GM12872 (cell line): ENCODE measurements around the gene NRCAM.

Experiments used
- CTCF ChIP-seq: IDR thresholded peaks from 3 replicates; pipeline ENCODE4 v1.5.1; 2011; ENCODE audit warnings: low read depth, mild to moderate bottlenecking, low read length, moderate library complexity; ENCODE audit not compliant: insufficient read depth

NRCAM gene

GRCh38 chr7:108286290-108286904, 169.8 kb downstream of the NRCAM start:
- TF ChIP-seq CTCF: no peak

DNA sequence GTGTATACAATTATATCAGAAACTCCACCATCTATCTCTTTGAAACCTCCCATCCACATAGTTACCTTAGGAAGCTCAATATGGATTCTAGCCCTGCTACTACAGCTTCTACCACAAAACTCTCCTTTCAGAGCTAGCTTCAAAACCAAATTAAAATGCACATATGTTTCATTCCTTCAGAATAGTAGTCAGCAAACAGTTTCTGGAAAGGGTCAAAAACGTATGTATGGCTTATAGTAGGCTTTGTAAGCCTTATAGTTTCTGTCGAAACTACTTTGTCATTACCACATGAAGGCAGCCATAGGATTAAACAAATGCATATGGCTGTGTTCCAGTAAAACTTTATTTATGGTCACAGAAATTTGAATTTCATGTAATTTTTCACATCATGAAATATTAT, 170.5 kb downstream of the NRCAM start:
- no peak for TF ChIP-seq CTCF

DNA sequence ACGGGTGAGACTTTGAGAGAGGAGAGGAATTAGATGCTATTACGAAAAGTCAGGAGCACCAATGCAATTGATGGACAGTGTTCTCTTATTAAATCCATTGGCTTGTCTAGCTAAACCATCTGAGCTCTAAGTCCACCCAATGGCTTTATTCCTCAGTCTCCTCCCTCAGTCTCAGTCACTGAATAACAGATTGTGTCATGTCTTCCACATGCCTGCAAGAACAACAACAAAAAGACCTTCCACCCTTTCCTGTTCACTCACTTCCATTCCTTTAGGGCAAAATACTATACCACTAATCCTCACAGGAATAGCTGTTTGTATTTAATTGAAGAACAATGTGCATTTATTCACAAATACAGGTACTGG, 171.2 kb downstream of the NRCAM start:
- TF ChIP-seq CTCF: no peak

DNA sequence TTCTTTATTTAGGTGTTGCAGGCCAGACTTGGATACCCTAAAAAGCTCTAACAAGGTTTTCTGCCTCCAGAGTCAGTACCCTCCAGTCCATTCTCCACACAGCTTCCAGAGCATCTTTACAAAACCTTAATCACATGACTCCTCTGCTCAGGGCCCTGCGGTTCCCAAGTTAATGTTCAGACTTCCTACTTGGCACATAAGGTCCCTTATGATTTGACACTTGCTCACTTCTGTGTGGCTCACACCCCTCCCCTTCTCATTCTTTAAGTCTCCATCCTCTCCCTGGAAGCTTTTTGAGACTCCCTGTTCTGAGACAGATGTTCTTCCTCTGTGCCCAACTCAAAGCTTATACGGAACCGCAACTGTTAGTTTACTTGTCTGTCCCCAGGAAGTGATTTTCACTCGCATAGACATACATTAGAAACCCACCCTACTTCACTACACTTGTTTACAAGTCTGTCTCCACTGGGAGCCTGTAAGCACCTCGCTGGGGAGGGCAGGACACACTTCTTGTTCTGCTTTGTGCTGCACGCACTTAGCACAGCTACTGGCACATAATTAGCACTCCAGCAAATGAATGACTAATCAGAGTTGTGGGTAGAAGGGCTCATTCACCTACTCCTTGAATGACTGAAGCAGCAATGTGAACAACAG, 171.8 kb downstream of the NRCAM start:
- no peak for TF ChIP-seq CTCF

DNA sequence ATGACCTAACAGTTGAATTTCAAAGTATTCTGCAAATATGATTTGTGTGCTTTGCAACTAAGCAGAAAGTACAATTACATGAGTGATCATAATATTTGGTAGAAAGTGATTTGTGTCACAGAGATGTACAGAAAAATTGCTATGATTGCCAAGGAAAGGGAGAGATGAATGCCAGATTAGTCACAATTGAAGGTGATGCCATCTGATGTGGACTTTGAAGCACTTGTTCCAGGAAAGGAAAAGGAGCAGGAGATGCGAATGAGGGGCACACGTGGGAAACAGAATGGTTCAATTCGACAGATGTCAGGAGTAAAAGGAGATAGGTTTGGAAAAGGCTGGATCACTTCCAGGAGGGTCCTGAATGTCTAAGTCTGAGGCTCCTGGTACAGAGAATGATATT, 173.0 kb downstream of the NRCAM start:
- no peak for TF ChIP-seq CTCF

DNA sequence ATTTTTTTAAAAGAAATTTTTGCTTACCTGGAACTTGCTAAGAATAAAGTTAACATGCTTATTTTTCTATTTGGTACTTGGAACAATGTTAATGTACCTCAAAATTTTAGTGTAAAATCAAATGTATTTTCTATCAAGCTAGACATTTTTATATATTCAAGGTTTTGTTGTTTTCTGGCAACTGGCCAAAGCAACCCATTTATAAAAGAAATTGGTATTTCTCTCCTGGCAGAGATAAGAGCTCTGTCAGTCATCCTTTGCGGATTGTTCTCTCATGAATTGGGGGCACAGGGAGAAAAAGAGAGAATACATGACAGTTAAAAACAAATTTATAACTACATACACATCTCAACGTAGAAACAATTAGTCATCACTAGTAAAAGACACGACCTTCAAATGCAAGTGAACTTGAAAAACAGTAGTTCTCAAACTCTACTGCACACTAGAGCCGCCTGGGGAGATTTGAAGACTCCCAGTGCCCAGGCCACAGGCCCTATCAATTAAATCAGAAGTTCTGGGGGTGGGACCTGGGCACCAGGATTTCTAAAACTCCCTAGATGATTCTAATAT, 173.7 kb downstream of the NRCAM start:
- TF ChIP-seq CTCF: no peak

- TF ChIP-seq CTCF: no peak
These were observed 176.1 kb downstream of the NRCAM start for GRCh38 chr7:108280136-108280535.
